ENCODE measurements around the gene PCBP3. TPM values are rescaled to one million over a fixed set of nuclear protein-coding genes. Genes with fewer than 3 reads are reported as not detected.
A peak's percentile ranks its signal among the peaks of the same experiment; 100 is the strongest.
"Not testable (repeated sequence)": the region's sequence is repeated elsewhere in the genome, so short reads cannot be mapped to it uniquely, and the experiment has no call there.

Gene PCBP3
- total RNA-seq, 2 donors from 2014 or later: 2.3 to 2.5 TPM

DNA sequence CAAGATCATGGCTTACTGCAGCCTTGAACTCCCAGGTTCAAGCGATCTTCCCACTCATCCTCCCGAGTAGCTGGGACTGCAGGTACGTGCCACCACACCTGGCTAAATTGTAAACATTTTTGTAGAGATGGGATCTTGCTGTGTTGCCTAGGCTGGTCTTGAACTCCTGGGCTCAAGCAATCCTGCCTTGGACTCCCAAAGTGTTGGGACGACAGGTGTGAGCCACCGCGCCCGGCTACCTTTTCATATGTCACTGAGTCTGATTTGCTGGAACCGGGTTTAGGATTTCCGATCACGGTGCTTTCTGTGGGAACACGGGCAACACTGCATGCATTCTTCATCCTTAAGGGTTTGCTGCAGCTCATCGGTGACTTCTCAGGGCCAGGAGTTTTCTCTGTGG, 32.2 kb upstream of the PCBP3 start:
- intact Hi-C loops (cut with DNase I, micrococcal nuclease): no loop called here
- DNase-seq (no peak), ATAC-seq (no peak)

DNA sequence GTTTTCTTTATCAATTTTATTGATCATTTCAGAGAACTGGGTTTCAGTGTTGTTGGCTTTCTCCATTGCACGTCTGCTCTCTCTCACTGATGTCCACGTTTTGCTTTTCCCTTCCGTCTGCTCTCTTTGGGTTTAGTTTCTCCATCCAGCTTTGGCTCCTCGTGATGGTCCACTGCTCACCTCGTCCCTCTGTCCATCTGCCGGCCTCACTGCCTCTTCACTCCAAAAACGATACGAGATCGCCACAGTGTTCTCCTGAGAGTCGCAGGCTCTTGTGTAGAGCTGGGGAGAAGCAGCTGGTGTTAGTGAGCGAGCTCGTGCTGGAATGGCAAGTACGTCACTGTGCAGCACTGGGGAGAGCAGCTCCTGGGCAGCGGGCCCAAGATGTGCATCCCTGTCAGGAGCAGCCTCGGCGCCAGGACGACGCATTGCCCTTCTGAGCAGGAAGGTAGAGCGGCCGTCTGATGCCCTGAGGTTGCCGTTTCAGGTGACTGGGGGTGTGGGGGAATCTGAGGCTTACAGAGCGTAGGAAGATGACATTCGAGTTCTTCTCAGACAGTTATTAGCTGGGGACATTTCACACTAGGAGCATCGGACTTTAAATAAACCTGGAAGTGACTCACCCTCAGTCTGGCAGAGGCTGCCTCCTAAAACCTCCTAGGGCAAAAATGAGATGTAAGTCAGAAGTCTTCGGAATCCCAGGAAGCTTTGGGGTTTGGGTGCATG, 31.4 kb upstream of the PCBP3 start:
- intact Hi-C loops (cut with DNase I, micrococcal nuclease): no loop called here
- ATAC-seq (no peak), DNase-seq (peak; percentile 25 to 49)

DNA sequence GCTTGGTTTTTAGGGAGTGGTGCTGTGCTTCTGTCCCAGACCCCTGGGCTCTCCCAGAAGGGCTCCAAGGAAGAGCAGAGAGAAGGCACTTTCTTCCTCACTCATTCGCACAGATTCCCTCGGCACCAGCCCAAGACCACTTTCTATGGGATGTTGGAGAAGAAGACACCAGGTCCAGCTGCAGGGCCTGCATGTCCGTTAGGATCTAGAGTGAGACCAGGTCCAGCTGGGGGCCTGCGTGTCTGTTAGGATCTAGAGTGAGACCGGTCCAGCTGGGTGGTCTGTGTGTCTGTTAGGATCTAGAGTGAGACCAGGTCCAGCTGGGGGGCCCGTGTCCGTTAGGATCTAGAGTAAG, 30.9 kb upstream of the PCBP3 start:
- ATAC-seq; DNase-seq; intact Hi-C loops (cut with DNase I, micrococcal nuclease): not testable (repeated sequence)

DNA sequence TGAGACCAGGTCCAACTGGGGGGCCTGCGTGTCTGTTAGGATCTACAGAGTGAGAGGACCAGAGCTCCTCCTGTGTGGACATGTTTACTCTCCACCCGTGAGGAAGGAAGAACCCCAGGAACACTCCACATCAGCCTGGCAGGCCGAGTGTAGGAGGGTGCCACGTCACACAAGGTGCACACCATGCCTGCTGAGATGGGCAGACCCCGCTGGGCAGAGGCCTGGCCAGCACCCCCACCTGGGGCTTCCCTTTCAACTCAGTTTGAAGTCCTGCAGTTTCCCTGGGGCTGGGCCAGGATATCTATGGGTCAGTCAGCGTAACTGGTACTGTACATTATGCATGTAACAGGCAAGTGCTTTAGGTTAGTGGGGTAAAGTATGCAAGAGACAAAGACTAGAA, 30.1 kb upstream of the PCBP3 start:
- DNase-seq: no peak
- intact Hi-C loops (cut with DNase I, micrococcal nuclease): no loop called here

DNA sequence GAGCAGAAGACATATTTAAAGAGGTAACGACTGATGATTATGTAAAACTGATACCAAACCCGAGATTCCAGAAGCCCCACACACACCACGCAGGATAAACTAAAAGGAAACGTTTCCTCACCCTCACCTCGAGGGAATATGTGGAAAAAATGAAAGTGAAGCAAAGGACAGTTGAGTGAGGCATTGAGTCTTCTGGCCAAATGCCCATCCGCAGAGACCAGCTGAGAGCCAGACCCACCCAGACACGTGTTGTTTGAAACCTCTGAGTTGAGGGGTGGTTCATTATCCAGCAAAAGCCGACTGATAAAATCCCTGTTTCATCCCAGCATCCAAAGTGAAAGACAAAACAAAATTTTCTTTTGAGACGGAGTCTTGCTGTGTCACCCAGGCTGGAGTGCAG, 29.6 kb upstream of the PCBP3 start:
- no peak for DNase-seq
- ATAC-seq: no peak
- intact Hi-C loops (cut with DNase I, micrococcal nuclease): no loop called here

More for the DNA sequence above, 30.1 kb upstream of the PCBP3 start:
- no peak for ATAC-seq

DNA sequence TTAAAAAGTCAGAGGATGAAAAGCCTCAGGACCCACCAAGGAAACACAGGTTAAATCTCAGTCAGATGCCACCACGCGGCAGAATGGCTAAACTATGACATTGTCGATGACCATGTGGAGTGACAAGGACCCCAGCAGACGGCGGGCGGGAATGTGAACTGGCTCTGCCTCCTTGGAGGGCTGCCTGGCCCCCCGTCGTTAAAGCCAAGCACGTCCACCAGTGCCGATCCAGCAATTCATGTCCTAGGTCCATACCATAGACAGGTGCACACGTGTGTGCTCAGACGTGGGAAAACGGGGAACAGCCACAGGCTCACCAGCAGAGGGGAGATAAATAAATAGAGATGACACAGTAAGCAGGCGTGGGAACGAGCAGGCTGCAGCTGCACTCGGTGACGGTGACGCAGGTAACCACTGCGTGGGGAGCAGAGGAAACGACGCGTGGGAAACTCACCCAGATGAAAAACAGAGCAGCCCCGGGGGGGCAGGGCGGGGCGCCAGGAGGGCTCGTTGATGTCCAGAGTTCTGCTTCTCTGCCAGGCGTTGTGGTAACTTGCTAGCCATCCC, 28.3 kb upstream of the PCBP3 start:
- no peak for ATAC-seq
- peak; percentile 44 to 53 for DNase-seq
- intact Hi-C loops (cut with DNase I, micrococcal nuclease): no loop called here

DNA sequence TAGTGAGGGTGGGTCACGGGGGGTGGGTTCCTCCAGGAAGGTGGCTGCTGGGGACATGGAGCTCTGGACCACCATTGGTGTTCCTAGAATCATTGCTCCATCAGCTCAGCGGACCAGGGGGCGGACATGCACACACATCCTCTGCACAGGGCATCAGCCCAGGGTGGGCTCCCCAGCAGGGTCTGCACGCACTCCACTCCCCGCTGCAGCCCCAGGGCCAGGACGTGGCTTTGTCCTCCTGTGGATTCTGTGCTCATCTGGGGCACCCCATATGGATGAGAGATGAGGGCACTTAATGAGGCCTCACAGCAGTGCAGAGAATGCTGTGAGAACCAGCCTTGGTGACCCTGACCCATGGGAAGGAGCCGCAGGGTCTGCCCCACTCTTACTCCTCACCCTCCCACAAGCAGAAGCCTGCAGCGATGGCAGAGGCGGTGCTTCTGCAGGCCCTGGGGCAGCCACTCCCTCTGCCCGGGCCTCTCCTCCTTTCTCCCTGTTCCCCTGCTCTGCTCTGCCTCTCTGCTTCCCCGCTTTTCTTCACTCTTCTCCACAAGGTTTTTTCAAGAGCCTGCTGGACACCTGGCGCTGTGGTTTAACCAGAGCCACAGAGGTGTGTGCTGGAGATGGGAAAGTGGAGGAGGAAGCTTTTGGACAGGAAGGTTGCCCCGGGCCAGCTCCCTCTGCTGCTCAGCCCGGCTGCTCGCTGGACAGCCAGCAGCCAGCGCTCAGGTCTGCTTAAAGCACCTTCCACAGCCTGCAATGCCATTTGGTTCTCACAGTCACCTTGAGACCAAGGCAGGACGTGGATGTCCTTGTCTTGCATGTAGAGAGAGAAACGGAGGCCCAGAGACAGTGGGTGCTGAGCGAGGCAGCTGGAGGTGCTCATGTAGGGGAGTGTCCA, 26.3 kb upstream of the PCBP3 start:
- intact Hi-C loops (cut with DNase I, micrococcal nuclease): no loop called here
- DNase-seq (no peak), ATAC-seq (no peak)

DNA sequence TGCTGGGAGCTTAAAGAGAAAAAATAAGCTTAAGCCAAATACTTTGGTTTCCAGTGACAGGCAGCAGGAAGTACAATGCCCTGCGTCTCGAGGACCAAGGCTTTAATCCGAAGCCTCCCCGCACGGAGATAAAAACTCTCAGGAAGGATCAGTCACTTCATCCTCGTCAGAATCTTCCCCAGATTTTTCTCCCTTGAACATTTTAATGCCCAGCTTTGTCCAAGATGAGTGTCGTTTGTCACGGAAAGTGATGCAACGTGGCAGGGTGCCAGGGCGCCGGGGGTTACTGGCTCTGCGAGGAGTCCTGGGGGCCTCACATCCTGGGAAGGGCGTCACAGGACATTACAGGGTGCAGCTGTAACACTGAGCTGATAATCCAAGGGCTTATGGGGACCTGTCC, 25.2 kb upstream of the PCBP3 start:
- intact Hi-C loops (cut with DNase I, micrococcal nuclease): no loop called here
- DNase-seq (no peak), ATAC-seq (no peak)

DNA sequence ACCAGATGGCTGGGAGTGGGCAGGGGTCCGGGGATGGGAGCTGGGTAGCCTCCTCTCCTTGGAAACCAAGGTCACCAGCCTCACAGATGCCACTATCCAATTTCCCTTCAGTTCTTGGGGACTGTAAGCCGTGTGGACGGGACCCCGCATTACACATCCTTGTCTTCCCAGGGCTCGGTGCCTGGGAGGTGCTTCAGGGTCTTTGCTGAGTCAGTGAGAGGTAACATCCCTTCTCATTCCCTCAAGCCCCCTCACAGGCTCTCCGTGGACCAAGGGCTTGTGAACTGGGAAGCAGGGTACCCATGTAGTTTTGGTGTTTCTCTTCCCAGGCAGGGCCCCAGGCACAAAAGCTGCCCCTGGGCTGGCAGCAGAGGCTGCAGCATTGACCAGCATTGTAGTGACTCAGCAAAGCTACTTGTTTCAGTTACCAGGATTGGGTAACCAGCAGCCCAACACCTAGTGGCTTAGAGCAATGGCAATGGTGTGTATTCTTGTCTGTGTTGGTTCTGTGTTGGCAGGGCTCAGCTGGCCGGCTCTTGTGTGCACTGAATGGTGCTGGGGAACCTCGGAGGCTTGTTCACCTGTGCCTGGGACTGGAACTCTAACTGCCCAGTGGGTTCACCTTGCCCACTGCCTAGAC, 24.6 kb upstream of the PCBP3 start:
- DNase-seq (no peak), ATAC-seq (no peak)
- intact Hi-C loops (cut with DNase I, micrococcal nuclease): no loop called here

DNA sequence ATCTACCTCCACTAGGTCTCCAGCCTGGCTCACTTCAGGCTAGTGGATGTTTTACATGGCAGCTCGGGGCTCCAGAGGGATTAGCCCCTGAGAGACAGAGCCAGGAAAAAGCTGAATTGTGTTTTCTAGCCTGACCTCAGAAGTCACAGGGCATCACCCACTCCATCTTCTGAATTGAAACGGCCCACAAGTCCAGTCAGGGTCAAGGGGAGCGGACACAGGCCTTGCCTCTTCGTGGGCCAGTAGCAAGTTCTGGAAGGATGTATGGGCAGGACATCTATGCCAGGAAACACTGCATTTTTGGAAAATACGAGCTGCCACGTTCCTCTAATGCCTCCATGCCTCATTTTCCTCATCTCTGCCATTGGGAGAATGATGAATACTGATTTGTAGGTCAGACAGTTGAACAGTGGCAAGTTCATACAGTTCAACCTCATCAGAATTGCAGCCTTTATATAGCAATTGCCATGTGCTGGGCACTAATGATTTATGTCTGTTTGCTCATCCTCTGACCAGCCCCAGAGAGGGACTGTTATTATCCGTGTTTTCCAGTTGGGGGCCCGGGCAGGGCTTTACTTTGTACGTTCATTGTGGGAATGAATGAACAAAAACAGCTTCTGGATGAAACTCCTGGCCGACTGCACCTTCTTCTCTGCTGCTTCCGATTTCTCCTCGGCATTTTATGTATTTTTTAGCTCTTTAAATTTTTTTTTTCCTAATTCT, 23.2 kb upstream of the PCBP3 start:
- DNase-seq (no peak), ATAC-seq (no peak)
- intact Hi-C loops (cut with DNase I, micrococcal nuclease): no loop called here

DNA sequence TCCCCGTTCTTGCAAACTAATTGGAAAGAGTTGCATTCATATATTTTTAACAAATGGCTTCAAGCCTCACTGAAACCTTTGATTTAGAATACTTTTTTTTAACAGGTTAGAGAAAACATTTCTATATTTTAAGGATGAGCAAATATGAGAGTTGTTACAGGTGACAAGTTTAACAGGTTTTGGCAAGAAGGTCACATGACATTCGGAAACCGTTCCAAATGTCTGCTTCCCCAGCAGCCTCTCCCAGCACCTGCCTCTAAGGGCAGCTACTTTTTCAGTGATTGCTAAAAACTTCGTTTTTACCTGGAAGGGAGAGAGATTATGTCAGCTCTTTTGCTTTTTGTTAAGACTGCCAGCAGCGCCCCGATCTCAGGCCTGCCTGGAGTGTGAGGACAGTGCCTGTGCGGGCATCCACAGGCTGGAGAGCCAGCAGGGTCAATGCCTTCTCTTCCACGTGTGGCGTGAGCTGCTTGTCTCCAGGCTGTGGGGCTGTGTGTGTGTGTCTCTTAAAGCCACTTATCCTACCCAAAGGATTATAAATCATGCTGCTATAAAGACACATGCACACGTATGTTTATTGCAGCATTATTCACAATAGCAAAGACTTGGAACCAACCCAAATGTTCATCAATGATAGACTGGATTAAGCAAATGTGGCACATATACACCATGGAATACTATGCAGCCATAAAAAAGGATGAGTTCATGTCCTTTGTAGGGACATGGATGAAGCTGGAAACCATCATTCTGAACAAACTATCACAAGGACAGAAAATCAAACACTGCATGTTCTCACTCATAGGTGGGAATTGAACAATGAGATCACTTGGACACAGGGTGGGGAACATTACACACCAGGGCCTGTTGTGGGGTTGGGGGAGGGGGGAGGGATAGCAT, 21.8 kb upstream of the PCBP3 start:
- intact Hi-C loops (cut with DNase I, micrococcal nuclease); ATAC-seq; DNase-seq: not testable (repeated sequence)

DNA sequence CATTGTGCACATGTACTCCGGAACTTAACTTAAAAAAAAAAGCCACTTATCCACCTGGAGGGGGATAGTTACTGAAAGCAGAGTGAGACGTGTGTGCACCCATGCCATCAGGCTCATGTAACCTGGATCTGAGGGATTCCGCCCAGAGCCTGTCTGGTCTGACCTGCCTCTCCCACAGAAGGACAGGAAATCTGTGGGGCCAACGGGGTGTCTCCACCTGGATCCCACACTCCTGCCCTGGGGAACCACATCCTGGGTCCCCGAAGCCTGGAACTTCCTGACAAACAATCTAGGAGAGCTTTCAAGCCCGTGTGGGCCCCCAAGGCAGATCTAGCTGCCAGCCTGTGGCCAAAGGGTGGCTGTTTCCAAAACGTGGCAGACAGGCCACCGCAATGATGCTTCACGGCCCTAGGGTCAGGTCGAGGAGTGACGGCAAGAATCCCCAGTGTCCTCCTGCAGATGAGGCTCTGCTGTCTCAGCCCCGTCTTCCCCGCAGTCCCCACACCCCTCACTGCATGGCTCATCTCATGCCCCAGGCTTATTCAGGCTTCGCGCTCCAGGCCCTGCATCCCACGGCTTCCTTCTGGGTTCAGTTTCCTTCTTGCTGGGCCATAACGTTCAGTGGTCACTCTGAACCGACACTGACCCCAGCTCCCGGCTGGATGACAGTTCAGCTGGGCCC, 21.0 kb upstream of the PCBP3 start:
- intact Hi-C loops (cut with DNase I, micrococcal nuclease): no loop called here
- DNase-seq: no peak
- ATAC-seq: no peak

DNA sequence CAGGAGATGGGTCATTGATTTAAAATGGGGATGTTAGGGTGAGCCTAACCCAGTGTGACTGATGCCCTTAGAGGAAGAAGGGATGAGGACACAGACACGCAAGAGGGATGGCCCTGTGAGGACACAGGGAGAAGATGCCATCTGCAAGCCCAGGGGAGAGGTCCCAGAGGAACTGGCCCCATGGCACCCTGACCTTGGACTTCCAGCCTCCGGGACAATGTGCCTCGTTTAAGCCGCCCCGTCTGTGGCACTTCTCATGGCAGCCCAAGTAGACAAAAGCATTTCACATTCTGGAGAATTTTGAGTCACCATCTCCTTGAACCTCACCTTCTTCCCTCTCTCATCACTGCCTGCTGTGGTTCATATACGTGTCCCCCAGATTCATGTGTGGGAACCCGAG, 20.1 kb upstream of the PCBP3 start:
- ATAC-seq: no peak
- intact Hi-C loops (cut with DNase I, micrococcal nuclease): no loop called here
- DNase-seq: no peak

DNA sequence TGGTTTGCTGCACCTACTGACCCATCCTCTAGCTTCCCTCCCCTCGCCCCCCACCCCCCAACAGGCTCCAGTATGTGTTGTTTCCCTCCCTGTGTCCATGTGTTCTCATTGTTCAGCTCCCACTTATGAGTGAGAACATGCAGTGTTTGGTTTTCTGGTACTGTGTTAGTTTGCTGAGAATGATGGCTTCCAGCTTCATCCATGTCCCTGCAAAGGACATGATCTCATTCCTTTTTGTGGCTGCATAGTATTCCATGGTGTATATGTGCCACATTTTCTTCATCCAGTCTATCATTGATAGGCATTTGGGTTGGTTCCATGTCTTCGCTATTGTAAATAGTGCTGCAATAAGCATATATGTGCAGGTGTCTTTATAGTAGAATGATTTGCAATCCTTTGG, 17.4 kb upstream of the PCBP3 start:
- intact Hi-C loops (cut with DNase I, micrococcal nuclease); DNase-seq; ATAC-seq: not testable (repeated sequence)

DNA sequence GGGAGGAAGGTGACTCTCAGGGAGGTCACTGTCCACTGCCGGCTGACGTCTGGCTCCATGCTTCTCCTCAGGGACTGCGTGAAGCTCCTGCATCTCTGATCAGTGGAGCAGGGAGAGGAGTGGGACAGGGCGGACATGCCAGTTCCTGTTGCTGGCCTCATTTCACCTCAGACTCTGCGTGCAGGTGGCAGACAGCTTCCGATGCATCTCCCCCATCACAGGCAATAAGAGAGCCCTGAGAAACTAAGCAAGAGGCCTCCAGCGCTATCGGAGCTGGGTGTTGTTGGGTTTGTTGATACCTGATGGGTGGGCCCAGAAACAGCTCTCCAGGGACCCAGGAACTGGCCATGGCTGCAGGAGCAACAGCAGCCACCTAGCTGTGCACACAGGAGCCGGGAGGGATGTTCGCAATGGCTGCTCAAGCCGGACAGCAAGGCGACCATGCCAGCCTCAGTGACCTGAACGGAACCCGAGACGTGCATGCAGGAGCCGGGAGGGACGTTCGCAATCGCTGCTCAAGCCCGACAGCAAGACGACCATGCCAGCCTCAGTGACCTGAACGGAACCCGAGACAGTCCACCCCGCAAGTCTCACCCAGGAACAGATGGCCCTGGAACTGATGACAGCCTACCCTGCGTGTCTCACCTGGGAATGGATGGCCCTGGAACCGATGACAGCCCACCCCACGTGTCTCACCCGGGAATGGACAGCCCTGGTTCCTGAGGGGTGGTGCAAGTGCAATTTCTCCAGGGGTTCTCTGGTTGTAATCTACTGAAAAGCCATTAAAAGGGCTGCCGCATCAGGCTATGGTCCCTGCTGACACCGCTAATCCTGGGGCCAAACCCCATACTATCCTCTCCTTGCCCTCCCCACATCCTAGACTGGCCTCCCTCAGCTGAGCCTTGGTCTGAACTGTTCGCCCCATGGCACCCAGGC, 14.2 kb upstream of the PCBP3 start:
- intact Hi-C loops (cut with DNase I, micrococcal nuclease): no loop called here
- no peak for DNase-seq
- no peak for ATAC-seq

DNA sequence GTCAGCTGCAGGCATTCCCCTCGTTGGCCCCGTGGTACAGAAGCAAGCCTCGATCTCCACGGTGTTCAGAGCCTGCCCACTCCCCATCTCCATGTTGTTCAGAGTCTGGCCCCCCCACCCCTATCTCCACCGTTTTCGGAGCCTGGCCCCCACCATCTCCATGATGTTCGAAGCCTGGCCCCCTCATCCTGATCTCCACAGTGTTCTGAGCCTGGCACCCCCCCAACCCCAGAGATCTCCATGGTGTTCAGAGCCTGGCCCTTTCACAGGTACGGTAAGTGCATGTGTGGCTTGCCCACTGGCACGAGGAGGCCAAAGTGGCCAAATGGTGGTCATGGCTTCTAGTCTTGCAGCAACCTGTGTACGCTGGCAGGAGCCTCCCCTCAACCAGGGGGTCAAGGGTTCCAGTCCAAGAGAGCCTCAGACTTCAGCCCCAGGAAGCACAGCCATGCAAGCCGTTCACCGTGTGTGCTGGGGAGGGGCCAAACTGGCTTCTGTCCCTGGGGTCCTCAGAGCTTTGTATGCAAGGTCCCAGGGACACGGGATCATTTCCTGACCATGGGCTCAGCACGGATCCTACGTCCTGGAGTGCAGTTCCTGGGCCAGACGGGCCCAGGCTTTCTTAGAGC, 13.3 kb upstream of the PCBP3 start:
- no peak for DNase-seq
- intact Hi-C loops (cut with DNase I, micrococcal nuclease): no loop called here
- no peak for ATAC-seq
